Ovary (tissue), 9 donors: ENCODE results near the gene OR2T35. TPM values are rescaled to one million over a fixed set of nuclear protein-coding genes. Genes with fewer than 3 reads are reported as not detected.

Experiments used
- DNase-seq, 5 donors: peaks; one replicate each; pipeline ENCODE4 v3.0.0-alpha.2; 2019 to 2020
- H3K27ac ChIP-seq, 2 donors: fragments of 200-600 bp; one replicate each; pipeline versions ENCODE4 v1.5.1 to v1.8.0; 2019 to 2022
- H3K27me3 ChIP-seq: fragments of 200-600 bp; one replicate; pipeline ENCODE4 v1.8.0; 2022
- H3K36me3 ChIP-seq: fragments of 200-600 bp; sonication (generic); one replicate; pipeline ENCODE4 v1.5.1; 2019
- H3K4me1 ChIP-seq: one replicate; pipeline ENCODE4 v1.8.1; 2013; ENCODE audit warnings: mild to moderate bottlenecking, moderate library complexity; ENCODE audit not compliant: insufficient read depth
- H3K4me3 ChIP-seq: fragments of 200-600 bp; sonication (generic); one replicate; pipeline ENCODE4 v1.5.1; 2017
- H3K9me3 ChIP-seq, 2 donors: fragments of 200-600 bp in 1 of 2; sonication (generic) in 1 of 2; one replicate each; pipeline versions ENCODE4 v1.5.1 to v1.8.1; 2013 to 2019; ENCODE audit warnings: mild to moderate bottlenecking in 1 of 2, moderate library complexity in 1 of 2
- EP300 ChIP-seq: sonication (generic); formaldehyde crosslinking; IDR thresholded peaks from one replicate; pipeline ENCODE4 v1.6.1; 2017; ENCODE audit warnings: antibody characterized with exemption
- POLR2A ChIP-seq: fragments of 450-650 bp; IDR thresholded peaks from one replicate; pipeline ENCODE4 v1.6.1; 2017; ENCODE audit warnings: antibody characterized with exemption, mild to moderate bottlenecking, moderate library complexity
- WGBS, 3 donors: extraction: QIAGEN DNeasy Blood & Tissue Kit in 1 of 3; methylation state at CpG; one replicate each; pipeline versions ENCODE4 v1.1.5 to v1.1.7; 2013 to 2017; 5-methylcytosine and 5-hydroxymethylcytosine counted together
- intact Hi-C, 4 donors: fragments of 100-400 bp; cut with DNase I; formaldehyde crosslinking; loops; one replicate each; pipeline versions ENCODE4 v1.11.0 to v1.15.1; 2022 to 2023
- polyA plus RNA-seq, 2 donors: library from polyadenylated mRNA; stranded (reverse); fragments of 200-250 nt in 1 of 2; fragments of 350-450 nt in 1 of 2; fragmentation: Illumina TruSeq in 1 of 2; extraction: RNeasy Lipid Tissue Mini Kit (QIAGEN cat#74804) in 1 of 2; gene quantifications; one replicate each; pipeline ENCODE4 v1.2.3, GENCODE V29; 2013 to 2014
- total RNA-seq, 7 donors: library from RNA; depleted of rRNA in 2 of 7; stranded (reverse); fragments of >200 nt in 2 of 7; fragmentation: NEBNext Ultra II Directional in 3 of 7; extraction: Animal tissue kit (Norgen Biotek cat#: 25700) in 3 of 7; gene quantifications; one replicate each; pipeline versions ENCODE4 v1.1.0 to v1.2.4, GENCODE V29; 2016 to 2023
- TF ChIP-seq, protein P1 (sequence below), 3 donors: fragments of 450-650 bp in 2 of 3; fragments of 200-600 bp in 1 of 3; IDR thresholded peaks; one replicate each; pipeline versions ENCODE4 v1.5.1 to v1.8.0; 2016 to 2022; ENCODE audit warnings: antibody characterized with exemption in 3 of 3, mild to moderate bottlenecking in 1 of 3
- donor health status: DM: no; HTN: no; CAD: no; lungs with moderate emphysema.
- donor health status: DM: no; HTN: no; CAD: no.
- donor health status: Bipolar disorder and iron deficiency.
- donor health status: DM: yes; HTN: yes; CAD: no.
- donor health status: DM: no; HTN: no; CAD: no.
- donor health status: DM: yes; HTN: yes; CAD: no.

The OR2T35 gene
- total and polyA plus RNA-seq, 9 donors = 0.07 TPM; not detected in 8

DNA sequence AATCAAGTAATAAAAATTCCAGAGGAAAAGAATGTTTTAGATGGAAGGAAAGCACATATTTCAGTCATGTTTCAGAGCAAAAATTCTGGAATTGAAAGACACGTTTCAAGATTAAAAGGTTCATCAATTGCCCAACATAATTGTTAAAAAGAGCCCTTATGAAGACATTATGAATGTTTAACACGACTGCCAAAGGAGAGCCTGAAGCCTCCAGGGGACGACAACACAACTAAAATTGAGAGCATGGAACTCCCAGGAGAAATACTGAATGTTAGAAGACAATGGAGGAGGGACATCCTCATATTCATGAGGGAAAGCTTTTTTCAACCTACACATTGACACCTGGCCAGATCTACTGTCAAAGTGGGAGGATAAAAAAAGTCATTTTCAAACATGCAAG lies 26.2 kb downstream of the OR2T35 start:
- H3K4me1 ChIP-seq = no peaks in the 10 kb centered on the region
- H3K36me3 ChIP-seq = no peaks in the 10 kb centered on the region
- 7 to 9% (median 8%) methylated on average over 3 of the region's 3 CpGs for WGBS, 3 donors
- H3K9me3 ChIP-seq = no peaks in the 10 kb centered on the region
- no peaks in the 10 kb centered on the region for H3K27me3 ChIP-seq
- peak in 3 of 5 donors; percentile 20 to 48 (median 32) for DNase-seq
- no peak overlapping the region for H3K27ac ChIP-seq
- intact Hi-C loops = no loop called here
- no peak for TF ChIP-seq EP300
- no peak overlapping the region for H3K4me3 ChIP-seq

DNA sequence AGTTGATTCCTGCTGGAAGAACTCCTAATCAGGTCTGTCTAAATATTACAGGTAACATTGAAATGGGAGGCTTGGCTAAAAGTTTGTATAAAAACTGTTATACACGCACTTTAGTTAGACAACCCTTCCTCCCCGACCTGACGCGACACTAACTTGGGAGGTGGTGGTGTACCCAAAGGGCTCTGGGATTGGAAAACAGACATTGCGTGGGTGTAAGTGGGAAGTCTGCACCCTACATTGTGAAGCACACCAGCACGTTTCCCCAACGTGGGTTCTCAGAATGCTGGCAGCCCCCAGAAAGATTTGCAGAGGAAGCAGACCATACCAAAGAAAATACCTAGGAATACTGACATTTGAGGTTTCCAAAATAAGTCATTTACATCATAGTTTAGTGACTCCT lies 27.0 kb downstream of the OR2T35 start:
- intact Hi-C loops = no loop called here
- H3K27ac ChIP-seq = no peak overlapping the region

DNA sequence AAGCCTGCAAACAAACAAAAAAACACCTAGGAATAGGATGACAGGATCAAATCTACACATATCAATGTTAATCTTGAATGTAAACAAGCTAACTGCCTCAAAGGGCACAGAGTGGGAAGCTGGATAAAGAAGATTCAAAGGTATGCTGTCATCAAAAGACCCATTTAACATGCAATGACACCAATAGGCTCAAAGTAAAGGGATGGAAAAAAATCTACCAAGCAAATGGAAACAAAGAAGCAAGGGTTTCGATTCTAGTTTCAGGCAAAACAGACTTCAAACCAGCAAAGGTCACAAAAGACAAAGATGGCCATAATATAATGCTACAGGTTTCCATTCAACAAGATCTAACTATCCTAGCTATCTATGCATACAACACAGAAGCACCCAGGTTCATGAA lies 31.3 kb downstream of the OR2T35 start:
- Histone ChIP-seq H3K4me3 (no peak overlapping the region), H3K27ac (no peak overlapping the region), H3K36me3 (no peaks in the 10 kb centered on the region), H3K4me1 (no peaks in the 10 kb centered on the region), H3K9me3 (no peaks in the 10 kb centered on the region), H3K27me3 (no peaks in the 10 kb centered on the region)
- TF ChIP-seq, protein P1, sequence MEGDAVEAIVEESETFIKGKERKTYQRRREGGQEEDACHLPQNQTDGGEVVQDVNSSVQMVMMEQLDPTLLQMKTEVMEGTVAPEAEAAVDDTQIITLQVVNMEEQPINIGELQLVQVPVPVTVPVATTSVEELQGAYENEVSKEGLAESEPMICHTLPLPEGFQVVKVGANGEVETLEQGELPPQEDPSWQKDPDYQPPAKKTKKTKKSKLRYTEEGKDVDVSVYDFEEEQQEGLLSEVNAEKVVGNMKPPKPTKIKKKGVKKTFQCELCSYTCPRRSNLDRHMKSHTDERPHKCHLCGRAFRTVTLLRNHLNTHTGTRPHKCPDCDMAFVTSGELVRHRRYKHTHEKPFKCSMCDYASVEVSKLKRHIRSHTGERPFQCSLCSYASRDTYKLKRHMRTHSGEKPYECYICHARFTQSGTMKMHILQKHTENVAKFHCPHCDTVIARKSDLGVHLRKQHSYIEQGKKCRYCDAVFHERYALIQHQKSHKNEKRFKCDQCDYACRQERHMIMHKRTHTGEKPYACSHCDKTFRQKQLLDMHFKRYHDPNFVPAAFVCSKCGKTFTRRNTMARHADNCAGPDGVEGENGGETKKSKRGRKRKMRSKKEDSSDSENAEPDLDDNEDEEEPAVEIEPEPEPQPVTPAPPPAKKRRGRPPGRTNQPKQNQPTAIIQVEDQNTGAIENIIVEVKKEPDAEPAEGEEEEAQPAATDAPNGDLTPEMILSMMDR (IDR thresholded peaks at IDR 0.05) = no peak
- no peak for TF ChIP-seq POLR2A
- TF ChIP-seq EP300 = no peak
- DNase-seq = no peak
- intact Hi-C loops = no loop called here
- WGBS, 3 donors = 57 to 77% (median 57%) methylated on average over 1 of the region's 1 CpG

More for the DNA sequence above, 27.0 kb downstream of the OR2T35 start:
- Histone ChIP-seq H3K4me3 (no peak overlapping the region), H3K9me3 (no peaks in the 10 kb centered on the region), H3K27me3 (no peaks in the 10 kb centered on the region), H3K36me3 (no peaks in the 10 kb centered on the region), H3K4me1 (no peaks in the 10 kb centered on the region)
- TF ChIP-seq, protein P1 (IDR thresholded peaks at IDR 0.05) = no peak
- no peak for TF ChIP-seq EP300
- TF ChIP-seq POLR2A = no peak
- no peak for DNase-seq
- WGBS, 3 donors = 62 to 70% (median 62%) methylated on average over 7 of the region's 7 CpGs

DNA sequence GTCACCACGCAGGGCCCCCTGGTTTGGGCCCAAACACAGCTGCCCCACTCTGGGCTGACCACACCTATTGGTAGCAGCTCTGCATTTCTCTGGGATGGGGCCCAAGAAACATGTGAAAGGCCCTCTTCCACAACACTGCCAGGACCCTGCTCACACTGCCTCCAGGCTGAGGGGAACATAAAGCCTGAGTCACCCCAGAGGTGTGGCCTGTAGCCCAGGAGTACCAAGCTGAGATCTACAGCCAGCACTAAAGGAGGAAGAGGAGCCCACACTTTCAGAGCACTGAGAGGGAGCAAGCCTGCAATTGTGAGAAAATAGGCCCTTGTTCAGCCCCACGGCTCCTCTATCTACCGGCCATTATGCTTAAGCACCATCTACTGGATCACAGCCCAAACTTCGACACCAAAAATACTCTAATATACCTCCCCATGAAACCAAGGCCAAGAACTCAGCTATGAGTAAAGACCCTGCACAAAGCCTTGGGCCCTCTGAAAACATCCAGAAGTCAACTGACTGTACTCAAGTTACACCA lies 33.1 kb downstream of the OR2T35 start:
- Histone ChIP-seq H3K4me3 (no peak overlapping the region), H3K27me3 (no peaks in the 10 kb centered on the region), H3K9me3 (no peaks in the 10 kb centered on the region), H3K36me3 (no peaks in the 10 kb centered on the region), H3K27ac (no peak overlapping the region), H3K4me1 (no peaks in the 10 kb centered on the region)
- TF ChIP-seq POLR2A = no peak
- TF ChIP-seq, protein P1 (IDR thresholded peaks at IDR 0.05) = no peak
- TF ChIP-seq EP300 = no peak
- no peak for DNase-seq
- intact Hi-C loops = no loop called here
- WGBS, 3 donors = 67 to 81% (median 70%) methylated on average over 4 of the region's 4 CpGs

DNA sequence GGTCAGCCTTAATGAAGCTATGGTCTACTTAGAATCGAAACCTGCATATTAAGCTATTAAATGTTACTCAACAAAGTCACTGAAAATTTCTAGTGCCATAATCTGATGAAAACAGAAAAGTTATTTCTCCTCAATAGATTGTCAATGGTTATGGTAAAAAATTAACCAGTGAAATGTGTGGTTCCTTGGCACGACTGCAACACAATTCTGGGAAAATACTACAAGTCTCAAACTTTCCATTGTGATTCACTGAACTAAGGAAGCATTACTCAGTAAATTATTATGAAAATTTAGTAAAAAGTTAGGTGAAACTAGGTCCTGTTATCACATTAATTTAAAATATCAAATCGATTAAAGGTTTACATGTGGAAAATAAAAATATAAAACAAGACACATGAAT lies 34.8 kb downstream of the OR2T35 start:
- intact Hi-C loops = no loop called here
- no peak for DNase-seq
- Histone ChIP-seq H3K27ac (no peak overlapping the region), H3K9me3 (no peaks in the 10 kb centered on the region), H3K4me1 (no peaks in the 10 kb centered on the region), H3K27me3 (no peaks in the 10 kb centered on the region), H3K36me3 (no peaks in the 10 kb centered on the region), H3K4me3 (no peak overlapping the region)
- 42 to 45% (median 45%) methylated on average over 3 of the region's 3 CpGs for WGBS, 3 donors
- TF ChIP-seq EP300 (no peak), POLR2A (no peak)
- TF ChIP-seq, protein P1 (IDR thresholded peaks at IDR 0.05) = no peak
